GM12865 (cell line): ENCODE data around the gene DNAH7.
A peak's percentile ranks its signal among the peaks of the same experiment; 100 is the strongest.

ENCODE experiments used
- DNase-seq: peaks from one replicate; pipeline ENCODE4 v3.0.0; 2010; ENCODE audit warnings: low read depth
- H3K4me3 ChIP-seq: 2 replicates; pipeline ENCODE4 v1.5.1; 2011; ENCODE audit warnings: mild to moderate bottlenecking, low read depth, low read length, control low read depth
- TF ChIP-seq, protein P1 (sequence below): IDR thresholded peaks from 2 replicates; pipeline ENCODE4 v1.5.1; 2011; ENCODE audit warnings: low read length, control low read depth, low read depth, inconsistent platforms; ENCODE audit not compliant: insufficient read depth; ENCODE audit errors: missing control alignments

DNAH7 gene

GRCh38 chr2:196068271-196069209, at the start of gene DNAH7:
DNAH7 (minus strand) TSS chr2:196068837; CDS start chr2:196068711, 126 bp downstream.
- peak; percentile 92 for DNase-seq
- peak within 1 kb of the TSS; percentile 53 for H3K4me3 ChIP-seq
- TF ChIP-seq, protein P1, sequence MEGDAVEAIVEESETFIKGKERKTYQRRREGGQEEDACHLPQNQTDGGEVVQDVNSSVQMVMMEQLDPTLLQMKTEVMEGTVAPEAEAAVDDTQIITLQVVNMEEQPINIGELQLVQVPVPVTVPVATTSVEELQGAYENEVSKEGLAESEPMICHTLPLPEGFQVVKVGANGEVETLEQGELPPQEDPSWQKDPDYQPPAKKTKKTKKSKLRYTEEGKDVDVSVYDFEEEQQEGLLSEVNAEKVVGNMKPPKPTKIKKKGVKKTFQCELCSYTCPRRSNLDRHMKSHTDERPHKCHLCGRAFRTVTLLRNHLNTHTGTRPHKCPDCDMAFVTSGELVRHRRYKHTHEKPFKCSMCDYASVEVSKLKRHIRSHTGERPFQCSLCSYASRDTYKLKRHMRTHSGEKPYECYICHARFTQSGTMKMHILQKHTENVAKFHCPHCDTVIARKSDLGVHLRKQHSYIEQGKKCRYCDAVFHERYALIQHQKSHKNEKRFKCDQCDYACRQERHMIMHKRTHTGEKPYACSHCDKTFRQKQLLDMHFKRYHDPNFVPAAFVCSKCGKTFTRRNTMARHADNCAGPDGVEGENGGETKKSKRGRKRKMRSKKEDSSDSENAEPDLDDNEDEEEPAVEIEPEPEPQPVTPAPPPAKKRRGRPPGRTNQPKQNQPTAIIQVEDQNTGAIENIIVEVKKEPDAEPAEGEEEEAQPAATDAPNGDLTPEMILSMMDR, result peak; percentile 99

GRCh38 chr2:196117214-196117705, 48.6 kb upstream of the DNAH7 start:
- H3K4me3 ChIP-seq, result no peak overlapping the region
- DNase-seq, result no peak
- TF ChIP-seq, protein P1, result no peak

GRCh38 chr2:196113061-196113974, 44.7 kb upstream of the DNAH7 start:
- no peak overlapping the region for H3K4me3 ChIP-seq
- TF ChIP-seq, protein P1, result no peak
- DNase-seq, result no peak

DNA sequence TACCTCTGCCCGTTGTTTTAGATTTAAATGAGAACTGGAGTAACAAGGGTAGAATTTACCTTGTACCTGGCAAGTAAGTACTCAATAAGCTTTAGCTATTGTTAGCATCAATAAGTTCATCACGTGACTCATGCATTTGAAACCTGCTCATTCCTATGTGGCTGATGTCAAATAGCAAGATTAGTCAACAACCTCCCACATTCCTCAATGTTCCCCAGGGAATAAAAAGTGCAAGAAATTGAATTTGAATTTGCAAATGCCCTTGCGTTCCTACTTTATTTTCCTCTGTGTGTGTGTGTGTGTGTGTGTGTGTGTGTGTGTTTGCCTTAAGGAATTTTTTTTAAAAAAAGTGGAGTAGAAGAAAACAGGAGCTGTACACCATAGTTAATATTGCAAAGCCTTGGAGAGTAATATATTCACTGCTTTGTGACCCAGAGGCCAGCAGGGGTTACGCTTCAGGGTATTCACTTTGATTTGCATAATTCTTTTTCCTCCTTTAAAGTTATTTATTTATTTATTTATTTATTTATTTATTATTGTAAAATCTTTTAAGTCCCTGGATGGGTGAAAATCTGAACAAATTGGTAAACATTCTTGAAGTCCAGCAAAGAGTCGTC, 43.9 kb upstream of the DNAH7 start:
- no peak overlapping the region for H3K4me3 ChIP-seq
- no peak for DNase-seq
- TF ChIP-seq, protein P1, result no peak

DNA sequence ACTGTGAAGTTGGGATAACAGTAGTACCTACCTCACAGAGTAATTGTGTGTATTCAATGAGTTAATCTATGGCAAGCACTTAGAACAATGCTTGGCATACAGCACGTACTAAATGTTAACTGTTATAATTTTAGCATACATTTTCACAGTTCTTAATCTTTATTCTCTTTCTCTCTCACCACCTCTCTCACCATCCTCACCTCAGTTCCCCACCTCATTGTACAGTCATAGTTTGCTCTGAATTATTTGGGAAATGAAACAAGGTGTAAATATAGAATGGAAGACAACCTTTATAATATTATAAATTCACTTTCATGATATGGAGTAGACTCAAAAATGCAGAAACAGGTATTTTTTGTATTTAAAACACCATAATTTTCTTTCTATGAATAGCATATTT, 40.0 kb upstream of the DNAH7 start:
- TF ChIP-seq, protein P1, result no peak
- no peak overlapping the region for H3K4me3 ChIP-seq
- no peak for DNase-seq

- no peak overlapping the region for H3K4me3 ChIP-seq
- TF ChIP-seq, protein P1, result no peak
- DNase-seq, result no peak
These were observed 37.3 kb upstream of the DNAH7 start for GRCh38 chr2:196105951-196106350.
